SHP77 (cell line): ENCODE data around the gene FAM162A.
"Not testable (repeated sequence)": the region's sequence is repeated elsewhere in the genome, so short reads cannot be mapped to it uniquely, and the experiment has no call there.

Experiments used
- DNase-seq, 2 experiments: peaks; one replicate each; lab custom pipeline; 2025; lab: John Stamatoyannopoulos, UW

Gene FAM162A, protein sequence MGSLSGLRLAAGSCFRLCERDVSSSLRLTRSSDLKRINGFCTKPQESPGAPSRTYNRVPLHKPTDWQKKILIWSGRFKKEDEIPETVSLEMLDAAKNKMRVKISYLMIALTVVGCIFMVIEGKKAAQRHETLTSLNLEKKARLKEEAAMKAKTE

GRCh38 chr3:122383771-122384697, at the start of gene FAM162A:
TSS of gene FAM162A (plus strand) at chr3:122384182. CDS start at chr3:122384266, 84 bp downstream.
- peak; percentile 90 to 95 for DNase-seq

- DNase-seq: no peak
These were observed 41.2 kb upstream of the FAM162A start for GRCh38 chr3:122342803-122343202.

- no peak for DNase-seq
These were observed 40.3 kb upstream of the FAM162A start for GRCh38 chr3:122343654-122344053.

GRCh38 chr3:122349171-122349570, 34.8 kb upstream of the FAM162A start:
- DNase-seq: no peak

- DNase-seq: no peak
These were observed 33.1 kb upstream of the FAM162A start for GRCh38 chr3:122350814-122351418.

DNA sequence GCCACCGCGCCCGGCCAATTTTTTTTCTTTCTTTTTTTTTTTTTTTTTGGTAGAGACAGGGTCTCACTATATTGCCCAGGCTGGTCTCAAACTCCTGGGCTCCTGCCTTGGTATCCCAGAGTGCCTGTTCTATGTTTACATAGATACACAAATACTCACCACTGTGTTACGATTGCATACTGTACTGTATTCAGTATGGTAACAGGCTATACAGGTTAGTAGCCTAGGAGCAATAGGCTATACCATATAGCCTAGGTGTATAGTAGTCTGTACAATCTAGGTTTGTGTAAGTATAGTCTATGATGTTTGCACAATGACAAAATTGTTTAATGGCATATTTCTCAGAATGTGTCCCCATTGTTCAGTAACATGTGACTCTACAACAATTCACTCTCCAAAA, 32.4 kb upstream of the FAM162A start:
- no peak for DNase-seq

DNA sequence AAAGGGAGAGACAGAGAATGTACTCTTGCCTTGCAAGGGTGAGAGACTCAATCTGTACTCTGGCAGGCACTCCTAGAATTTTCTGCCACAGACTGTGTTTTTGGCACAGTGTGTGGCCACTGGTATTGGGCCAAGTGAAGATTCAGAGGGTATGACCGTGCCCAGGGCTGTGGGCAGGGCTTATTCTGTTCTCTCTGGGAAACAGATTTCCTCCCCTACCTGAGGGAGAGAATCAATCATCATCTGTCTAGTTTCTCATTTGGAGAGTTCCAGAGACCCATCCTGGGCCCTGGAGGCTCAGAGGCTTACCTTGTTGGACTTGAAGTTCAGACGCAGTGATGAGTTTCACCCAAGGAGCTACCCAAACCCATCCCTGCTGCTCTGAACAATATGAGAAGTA, 30.8 kb upstream of the FAM162A start:
- DNase-seq: no peak

GRCh38 chr3:122353893-122354401, 30.0 kb upstream of the FAM162A start:
- DNase-seq: no peak

- DNase-seq: no peak
These were observed 28.4 kb upstream of the FAM162A start for GRCh38 chr3:122355612-122356011.

DNA sequence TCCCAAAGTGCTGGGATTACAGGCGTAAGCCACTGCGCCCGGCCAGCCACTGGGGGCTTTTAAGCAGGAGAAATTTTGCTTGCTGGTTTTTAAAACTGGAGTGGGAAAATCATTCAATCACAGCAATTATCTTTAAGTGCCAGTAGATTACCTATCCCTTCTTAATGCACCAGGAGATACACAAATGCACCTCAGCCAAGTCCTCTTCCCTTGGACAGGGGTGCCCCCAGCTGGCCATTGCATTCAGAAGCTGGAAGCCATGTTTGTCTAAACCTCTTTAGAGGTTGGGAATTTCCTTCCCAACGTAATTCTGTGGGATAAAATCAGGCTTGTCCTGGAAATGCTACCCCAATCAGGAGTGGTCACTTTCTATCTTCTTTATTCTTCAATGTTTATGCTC, 27.6 kb upstream of the FAM162A start:
- peak; percentile 7 to 19 for DNase-seq

GRCh38 chr3:122357828-122358702, 25.9 kb upstream of the FAM162A start:
- no peak for DNase-seq

- no peak for DNase-seq
These were observed 25.3 kb upstream of the FAM162A start for GRCh38 chr3:122358703-122359032.

GRCh38 chr3:122362026-122362425, 22.0 kb upstream of the FAM162A start:
- no peak for DNase-seq

- DNase-seq: no peak
These were observed 19.5 kb upstream of the FAM162A start for GRCh38 chr3:122364490-122364889.

GRCh38 chr3:122365073-122365472, 18.9 kb upstream of the FAM162A start:
- DNase-seq: no peak

DNA sequence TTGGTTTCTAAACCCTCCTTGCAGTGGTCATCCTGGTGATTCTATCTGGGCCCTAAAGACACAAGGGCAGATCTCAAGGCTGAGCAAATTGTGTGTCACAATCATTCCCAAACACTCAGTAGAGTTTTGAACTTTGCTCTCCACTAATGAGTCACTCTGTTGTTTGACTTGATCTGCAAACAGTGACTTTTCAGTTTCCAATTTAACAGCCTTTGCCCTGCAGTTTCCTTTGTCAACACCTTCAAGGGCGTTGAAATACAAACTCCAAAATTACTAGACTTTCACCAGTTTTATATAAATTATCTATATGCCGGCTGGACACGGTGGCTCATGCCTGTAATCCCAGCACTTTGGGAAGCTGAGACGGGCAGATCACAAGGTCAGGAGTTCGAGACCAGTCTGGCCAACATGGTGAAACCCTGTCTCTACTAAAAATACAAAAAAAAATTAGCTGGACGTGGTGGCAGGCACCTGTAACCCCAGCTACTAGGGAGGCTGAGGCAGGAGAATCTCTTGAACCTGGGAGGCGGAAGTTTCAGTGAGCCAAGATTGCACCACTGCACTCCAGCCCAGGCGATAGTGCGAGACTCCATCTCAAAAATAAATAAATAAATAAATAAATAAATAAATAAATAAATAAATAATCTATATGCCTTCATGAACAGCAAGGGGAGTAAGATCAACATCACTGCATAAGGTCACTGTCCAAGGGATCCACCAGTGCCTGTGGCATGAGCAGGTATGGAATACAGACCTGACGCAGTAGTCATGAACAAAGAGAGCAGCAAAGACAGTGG, 18.2 kb upstream of the FAM162A start:
- not testable (repeated sequence) for DNase-seq

- DNase-seq: no peak
These were observed 17.6 kb upstream of the FAM162A start for GRCh38 chr3:122366379-122366749.

- DNase-seq: no peak
These were observed 9.9 kb upstream of the FAM162A start for GRCh38 chr3:122374034-122374433.

DNA sequence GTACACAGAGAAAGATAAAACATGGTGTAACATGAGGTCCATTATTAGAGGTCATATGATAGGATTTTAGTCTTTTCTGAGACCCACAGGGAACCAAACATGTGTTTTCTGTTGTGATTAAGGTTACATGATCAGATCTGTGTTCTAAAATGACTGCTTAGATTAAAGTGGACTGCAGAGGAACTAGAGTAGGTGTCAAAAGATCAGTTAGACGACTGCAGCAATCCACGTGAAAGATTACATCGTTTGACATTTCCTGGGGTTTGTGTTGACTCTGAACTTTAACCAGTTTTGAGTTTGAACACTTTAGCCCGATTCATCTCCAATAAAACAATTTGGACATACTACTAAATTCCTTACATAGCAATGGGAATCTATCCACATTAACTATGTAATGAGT, 6.0 kb upstream of the FAM162A start:
- DNase-seq: no peak

DNA sequence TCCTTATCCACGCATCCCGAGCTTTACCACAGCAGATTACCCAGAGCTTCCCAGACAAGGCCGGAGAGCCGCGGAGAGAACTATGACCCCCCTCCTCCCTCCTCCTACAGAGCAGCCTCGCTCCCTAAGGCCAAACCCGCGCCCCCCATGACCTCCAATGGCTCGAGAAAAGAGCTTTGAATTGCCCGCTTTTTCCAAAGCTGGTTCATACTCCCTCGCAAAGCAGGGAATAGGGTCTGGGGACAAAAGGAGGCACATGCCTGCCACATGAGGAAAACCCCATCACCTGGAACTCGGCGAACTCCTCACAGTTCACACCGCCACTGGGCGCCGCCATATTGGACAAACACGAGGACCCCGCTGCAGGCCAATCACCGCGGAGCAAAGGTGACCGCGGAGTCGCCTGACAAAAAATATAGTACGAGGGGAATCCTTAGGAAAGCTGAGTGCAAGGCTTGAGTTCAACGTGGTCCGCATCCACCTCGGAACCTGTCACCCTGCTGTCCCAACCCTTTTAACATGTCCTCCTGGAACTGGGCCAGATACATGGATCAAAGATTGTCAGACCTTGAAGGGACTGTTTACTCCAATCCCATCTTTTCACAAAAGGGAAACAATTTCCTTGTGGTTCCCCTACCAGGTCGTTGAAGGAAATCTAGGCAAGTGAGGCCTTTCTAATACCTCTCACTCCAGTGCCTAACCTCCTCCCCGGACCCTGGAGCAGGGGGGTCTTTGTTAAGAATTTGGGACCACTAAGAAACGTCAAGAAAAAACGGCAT, 905 bp upstream of the FAM162A start, which contains the start of gene MIX23:
TSS of gene MIX23 (minus strand) at position 344 of the 779 bp plus-strand sequence. CDS start at position 337, 7 bp downstream.
- peak; percentile 85 for DNase-seq
